Liver (tissue), 3 donors: Measurements from ENCODE around the gene CCDC32.

ENCODE experiments used
- EGR1 ChIP-seq, 2 donors: IDR thresholded peaks; 2 replicates each; pipeline ENCODE4 v1.6.1; 2016 to 2018; ENCODE audit warnings: antibody characterized with exemption in 2 of 2, low read depth in 2 of 2
- HNF4A ChIP-seq, 2 donors: conservative IDR thresholded peaks; 2 replicates each; pipeline ENCODE4 v1.6.1; 2016; ENCODE audit warnings: antibody characterized with exemption in 2 of 2, mild to moderate bottlenecking in 2 of 2
- JUND ChIP-seq, 2 donors: IDR thresholded peaks; 2 replicates each; pipeline ENCODE4 v1.6.1; 2016; ENCODE audit warnings: antibody characterized with exemption in 2 of 2
- MAX ChIP-seq: IDR thresholded peaks from 2 replicates; pipeline ENCODE4 v1.6.1; 2016; ENCODE audit warnings: antibody characterized with exemption
- NR2F2 ChIP-seq: IDR thresholded peaks from 2 replicates; pipeline ENCODE4 v1.6.1; 2016; ENCODE audit warnings: antibody characterized with exemption
- RAD21 ChIP-seq, 2 donors: IDR thresholded peaks; 2 replicates each; pipeline ENCODE4 v1.6.1; 2016; ENCODE audit warnings: antibody characterized with exemption in 2 of 2, mild to moderate bottlenecking in 2 of 2
- SP1 ChIP-seq: IDR thresholded peaks from 2 replicates; pipeline ENCODE4 v1.6.1; 2018; ENCODE audit warnings: antibody characterized with exemption, mild to moderate bottlenecking
- TAF1 ChIP-seq: conservative IDR thresholded peaks from 2 replicates; pipeline ENCODE4 v1.6.1; 2016; ENCODE audit warnings: antibody characterized with exemption, mild to moderate bottlenecking
- YY1 ChIP-seq: IDR thresholded peaks from 2 replicates; pipeline ENCODE4 v1.6.1; 2016; ENCODE audit warnings: antibody characterized with exemption, mild to moderate bottlenecking
- TF ChIP-seq, protein P1 (sequence below): fragments of 150-350 bp; IDR thresholded peaks from 2 replicates; pipeline ENCODE4 v1.5.1; 2017; ENCODE audit warnings: improper control_type of control experiment, low read depth, low read length; ENCODE audit not compliant: missing input control
- TF ChIP-seq, protein P2 (sequence below): IDR thresholded peaks from 2 replicates; pipeline ENCODE4 v1.6.1; 2016; ENCODE audit warnings: antibody characterized with exemption, mild to moderate bottlenecking
- TF ChIP-seq, protein P3 (sequence below): IDR thresholded peaks from 2 replicates; pipeline ENCODE4 v1.6.1; 2016; ENCODE audit warnings: antibody characterized with exemption
- donor health status: healthy.
- donor health status: healthy.

GRCh38 chr15:40578892-40579291, 14.1 kb upstream of the CCDC32 start:
- TF ChIP-seq, protein P1, sequence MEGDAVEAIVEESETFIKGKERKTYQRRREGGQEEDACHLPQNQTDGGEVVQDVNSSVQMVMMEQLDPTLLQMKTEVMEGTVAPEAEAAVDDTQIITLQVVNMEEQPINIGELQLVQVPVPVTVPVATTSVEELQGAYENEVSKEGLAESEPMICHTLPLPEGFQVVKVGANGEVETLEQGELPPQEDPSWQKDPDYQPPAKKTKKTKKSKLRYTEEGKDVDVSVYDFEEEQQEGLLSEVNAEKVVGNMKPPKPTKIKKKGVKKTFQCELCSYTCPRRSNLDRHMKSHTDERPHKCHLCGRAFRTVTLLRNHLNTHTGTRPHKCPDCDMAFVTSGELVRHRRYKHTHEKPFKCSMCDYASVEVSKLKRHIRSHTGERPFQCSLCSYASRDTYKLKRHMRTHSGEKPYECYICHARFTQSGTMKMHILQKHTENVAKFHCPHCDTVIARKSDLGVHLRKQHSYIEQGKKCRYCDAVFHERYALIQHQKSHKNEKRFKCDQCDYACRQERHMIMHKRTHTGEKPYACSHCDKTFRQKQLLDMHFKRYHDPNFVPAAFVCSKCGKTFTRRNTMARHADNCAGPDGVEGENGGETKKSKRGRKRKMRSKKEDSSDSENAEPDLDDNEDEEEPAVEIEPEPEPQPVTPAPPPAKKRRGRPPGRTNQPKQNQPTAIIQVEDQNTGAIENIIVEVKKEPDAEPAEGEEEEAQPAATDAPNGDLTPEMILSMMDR, result no peak
- TF ChIP-seq EGR1 (IDR thresholded peaks at IDR 0.05; ENCODE audit: low read depth in 2 of 2) (no peak), RAD21 (IDR thresholded peaks at IDR 0.05) (no peak), TAF1 (no peak), YY1 (no peak), SP1 (no peak), JUND (IDR thresholded peaks at IDR 0.05) (no peak), NR2F2 (no peak), HNF4A (conservative IDR thresholded peaks at IDR 0.05) (no peak), MAX (no peak)
- TF ChIP-seq, protein P2, sequence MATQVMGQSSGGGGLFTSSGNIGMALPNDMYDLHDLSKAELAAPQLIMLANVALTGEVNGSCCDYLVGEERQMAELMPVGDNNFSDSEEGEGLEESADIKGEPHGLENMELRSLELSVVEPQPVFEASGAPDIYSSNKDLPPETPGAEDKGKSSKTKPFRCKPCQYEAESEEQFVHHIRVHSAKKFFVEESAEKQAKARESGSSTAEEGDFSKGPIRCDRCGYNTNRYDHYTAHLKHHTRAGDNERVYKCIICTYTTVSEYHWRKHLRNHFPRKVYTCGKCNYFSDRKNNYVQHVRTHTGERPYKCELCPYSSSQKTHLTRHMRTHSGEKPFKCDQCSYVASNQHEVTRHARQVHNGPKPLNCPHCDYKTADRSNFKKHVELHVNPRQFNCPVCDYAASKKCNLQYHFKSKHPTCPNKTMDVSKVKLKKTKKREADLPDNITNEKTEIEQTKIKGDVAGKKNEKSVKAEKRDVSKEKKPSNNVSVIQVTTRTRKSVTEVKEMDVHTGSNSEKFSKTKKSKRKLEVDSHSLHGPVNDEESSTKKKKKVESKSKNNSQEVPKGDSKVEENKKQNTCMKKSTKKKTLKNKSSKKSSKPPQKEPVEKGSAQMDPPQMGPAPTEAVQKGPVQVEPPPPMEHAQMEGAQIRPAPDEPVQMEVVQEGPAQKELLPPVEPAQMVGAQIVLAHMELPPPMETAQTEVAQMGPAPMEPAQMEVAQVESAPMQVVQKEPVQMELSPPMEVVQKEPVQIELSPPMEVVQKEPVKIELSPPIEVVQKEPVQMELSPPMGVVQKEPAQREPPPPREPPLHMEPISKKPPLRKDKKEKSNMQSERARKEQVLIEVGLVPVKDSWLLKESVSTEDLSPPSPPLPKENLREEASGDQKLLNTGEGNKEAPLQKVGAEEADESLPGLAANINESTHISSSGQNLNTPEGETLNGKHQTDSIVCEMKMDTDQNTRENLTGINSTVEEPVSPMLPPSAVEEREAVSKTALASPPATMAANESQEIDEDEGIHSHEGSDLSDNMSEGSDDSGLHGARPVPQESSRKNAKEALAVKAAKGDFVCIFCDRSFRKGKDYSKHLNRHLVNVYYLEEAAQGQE, result no peak
- TF ChIP-seq, protein P3, sequence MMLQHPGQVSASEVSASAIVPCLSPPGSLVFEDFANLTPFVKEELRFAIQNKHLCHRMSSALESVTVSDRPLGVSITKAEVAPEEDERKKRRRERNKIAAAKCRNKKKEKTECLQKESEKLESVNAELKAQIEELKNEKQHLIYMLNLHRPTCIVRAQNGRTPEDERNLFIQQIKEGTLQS, result no peak
